Activated CD4-positive, alpha-beta memory T cell treated with anti-CD3 and anti-CD28 coated beads for 36 hours (primary cell): ENCODE results near the gene USF2. TPM values are rescaled to one million over a fixed set of nuclear protein-coding genes. Genes with fewer than 3 reads are reported as not detected.
A peak's percentile ranks its signal among the peaks of the same experiment; 100 is the strongest.

Source experiments
- CTCF ChIA-PET: fragments of 350-600 bp; sonication (Branson Sonifier 250); formaldehyde crosslinking; loops from one replicate; lab custom pipeline; 2021; ENCODE audit warnings: antibody characterized with exemption, inconsistent platforms; lab: Charles Lee
- POLR2A ChIA-PET: fragments of 350-600 bp; sonication (Branson Sonifier 250); formaldehyde crosslinking; loops from one replicate; lab custom pipeline; 2021; ENCODE audit warnings: antibody characterized with exemption; lab: Charles Lee
- DNase-seq: peaks from one replicate; pipeline ENCODE4 v3.0.0-alpha.2; 2020
- H3K27ac Mint-ChIP-seq: one replicate; pipeline ENCODE4 v1.8.0; 2021; ENCODE audit warnings: mixed read lengths
- H3K27me3 Mint-ChIP-seq: one replicate; pipeline ENCODE4 v1.8.0; 2021; ENCODE audit warnings: mixed read lengths
- H3K36me3 Mint-ChIP-seq: one replicate; pipeline ENCODE4 v1.8.0; 2021; ENCODE audit warnings: mixed read lengths
- H3K4me1 Mint-ChIP-seq: one replicate; pipeline ENCODE4 v1.8.0; 2021; ENCODE audit warnings: low read depth, mixed read lengths
- H3K4me3 Mint-ChIP-seq: one replicate; pipeline ENCODE4 v1.8.0; 2021; ENCODE audit warnings: mild to moderate bottlenecking, mixed read lengths
- H3K9me3 Mint-ChIP-seq: one replicate; pipeline ENCODE4 v1.8.0; 2021; ENCODE audit warnings: mixed read lengths
- intact Hi-C: fragments of 100-400 bp; cut with micrococcal nuclease; formaldehyde crosslinking; loops from one replicate; pipeline ENCODE4 v1.15.1; 2023
- total RNA-seq, 2 experiments: library from RNA; stranded (reverse); gene quantifications; one replicate each; pipeline ENCODE4 v1.2.3, GENCODE V29; 2021

The USF2 gene
- total RNA-seq, 2 experiments from 2014 or later: 117 to 121 TPM

DNA sequence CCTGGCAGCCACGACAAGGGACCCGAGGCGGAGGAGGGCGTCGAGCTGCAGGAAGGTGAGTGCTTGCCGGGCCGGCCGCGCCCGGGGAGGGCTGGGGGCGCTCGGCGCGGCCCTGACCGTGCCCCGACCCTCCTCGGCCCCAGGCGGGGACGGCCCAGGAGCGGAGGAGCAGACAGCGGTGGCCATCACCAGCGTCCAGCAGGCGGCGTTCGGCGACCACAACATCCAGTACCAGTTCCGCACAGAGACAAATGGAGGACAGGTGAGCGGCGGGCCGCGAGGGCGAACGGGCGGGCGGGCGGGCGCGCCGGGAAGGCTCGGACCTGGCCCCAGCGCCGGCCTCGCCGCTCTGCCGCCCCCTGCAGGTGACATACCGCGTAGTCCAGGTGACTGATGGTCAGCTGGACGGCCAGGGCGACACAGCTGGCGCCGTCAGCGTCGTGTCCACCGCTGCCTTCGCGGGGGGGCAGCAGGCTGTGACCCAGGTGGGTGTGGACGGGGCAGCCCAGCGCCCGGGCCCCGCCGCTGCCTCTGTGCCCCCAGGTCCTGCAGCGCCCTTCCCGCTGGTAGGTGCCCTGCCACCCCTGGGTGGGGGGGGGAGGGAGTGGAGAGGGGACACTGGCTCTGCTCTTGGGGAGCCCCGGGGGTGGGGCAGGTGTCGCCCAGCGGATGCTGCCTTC is 816 bp downstream of the USF2 start:
- POLR2A ChIA-PET: no interaction called here
- peaks cover 28% of the 10 kb centered on the region for H3K4me1 Mint-ChIP-seq
- H3K36me3 Mint-ChIP-seq: peaks cover 44% of the 10 kb centered on the region
- peak overlapping the region; percentile 74 for H3K27ac Mint-ChIP-seq
- peak; percentile 88 for DNase-seq
- H3K4me3 Mint-ChIP-seq: peak overlapping the region; percentile 56
- H3K27me3 Mint-ChIP-seq: no peaks in the 10 kb centered on the region
- intact Hi-C loops: loop anchor here (1.0 to 5.0 kb wide), 4 partner anchors 21 to 127 kb away; partner anchors contain the start of genes FXYD5 and FXYD7
- no peaks in the 10 kb centered on the region for H3K9me3 Mint-ChIP-seq
- CTCF ChIA-PET: interaction anchor here (0.5 to 2.1 kb wide), 5 partner anchors 115 to 199 kb away, joined by 3 to 9 read pairs (median 4); partner anchors contain the start of gene FXYD5

DNA sequence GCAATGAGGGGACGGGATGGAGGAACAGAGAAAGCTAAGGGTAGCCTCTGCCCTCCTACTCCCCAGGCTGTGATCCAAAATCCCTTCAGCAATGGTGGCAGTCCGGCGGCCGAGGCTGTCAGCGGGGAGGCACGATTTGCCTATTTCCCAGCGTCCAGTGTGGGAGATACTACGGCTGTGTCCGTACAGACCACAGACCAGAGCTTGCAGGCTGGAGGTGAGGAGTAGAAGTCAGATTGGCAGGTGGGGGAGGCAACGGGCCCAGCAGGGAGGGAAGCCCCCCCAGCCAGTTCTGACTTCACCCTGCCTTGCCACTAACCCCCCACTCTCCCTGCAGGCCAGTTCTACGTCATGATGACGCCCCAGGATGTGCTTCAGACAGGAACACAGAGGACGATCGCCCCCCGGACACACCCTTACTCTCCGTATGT is 1.6 kb downstream of the USF2 start:
- Mint-ChIP-seq H3K9me3 (no peaks in the 10 kb centered on the region), H3K27me3 (no peaks in the 10 kb centered on the region), H3K4me3 (peak overlapping the region; percentile 48), H3K27ac (peak overlapping the region; percentile 38), H3K36me3 (peaks cover 51% of the 10 kb centered on the region), H3K4me1 (peaks cover 27% of the 10 kb centered on the region)
- ChIA-PET POLR2A (no interaction called here), CTCF (interaction anchor here (1.0 to 2.1 kb wide), 3 partner anchors 129 to 225 kb away, joined by 3 to 9 read pairs (median 4); no protein-coding TSS in a partner anchor)
- intact Hi-C loops: no loop called here
- no peak for DNase-seq

DNA sequence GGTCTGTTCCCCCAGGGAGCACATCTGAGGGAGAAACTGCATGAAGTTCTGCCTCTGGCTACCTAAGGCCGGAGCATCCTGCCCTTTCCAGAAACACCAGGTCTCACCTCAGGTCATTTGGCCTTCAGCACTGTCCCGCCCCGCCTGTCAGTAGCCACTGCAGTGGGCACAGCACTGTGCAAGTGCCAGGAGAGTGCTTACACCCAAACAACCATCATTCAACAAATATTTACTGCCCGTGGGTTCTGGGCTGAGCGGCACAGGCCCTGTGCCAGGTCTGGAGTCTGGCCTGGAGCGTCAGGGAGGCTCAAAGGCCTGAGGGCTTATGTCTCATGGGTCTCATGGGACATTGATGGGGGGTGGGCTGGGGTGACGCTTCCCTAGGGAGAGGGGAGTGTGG is 2.8 kb downstream of the USF2 start:
- intact Hi-C loops: no loop called here
- no peaks in the 10 kb centered on the region for H3K27me3 Mint-ChIP-seq
- no peaks in the 10 kb centered on the region for H3K9me3 Mint-ChIP-seq
- H3K4me1 Mint-ChIP-seq: peaks cover 16% of the 10 kb centered on the region
- H3K4me3 Mint-ChIP-seq: no peak overlapping the region
- H3K36me3 Mint-ChIP-seq: peaks cover 50% of the 10 kb centered on the region
- CTCF ChIA-PET: interaction anchor here (0.6 kb wide), 1 partner anchor 157 kb away, joined by 3 read pairs; no protein-coding TSS in a partner anchor
- H3K27ac Mint-ChIP-seq: no peak overlapping the region
- POLR2A ChIA-PET: no interaction called here
- no peak for DNase-seq

DNA sequence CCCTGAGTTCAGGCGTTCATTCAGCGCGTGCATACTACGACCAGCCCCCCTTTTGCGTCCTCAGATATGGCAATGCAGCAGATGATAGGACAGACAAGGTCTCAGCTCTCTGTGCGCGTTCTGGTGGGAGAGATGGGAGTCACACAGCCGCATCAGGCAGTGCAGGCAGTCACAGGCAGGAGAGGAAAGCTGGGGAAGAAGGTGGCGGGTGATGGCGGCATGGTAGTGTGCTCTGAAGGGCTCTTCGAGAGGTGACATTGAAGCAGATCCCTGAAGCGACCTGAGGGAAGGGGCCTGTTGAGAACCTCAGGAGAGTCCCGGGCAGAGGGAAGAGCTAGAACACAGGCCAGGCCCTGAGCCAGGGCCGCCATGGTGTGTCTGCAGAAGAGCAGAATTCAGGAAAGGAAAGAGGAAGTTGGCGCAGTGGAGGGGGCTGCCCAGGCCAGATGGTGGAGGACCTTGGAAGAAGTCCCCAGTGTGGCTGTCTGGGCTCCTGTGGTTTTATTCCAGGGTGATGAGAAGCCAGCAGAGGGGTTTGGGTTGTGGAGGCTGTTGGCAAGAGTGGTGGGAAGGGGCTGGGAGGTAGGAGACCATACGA is 3.5 kb downstream of the USF2 start:
- Mint-ChIP-seq H3K4me3 (no peak overlapping the region), H3K27ac (no peak overlapping the region), H3K27me3 (no peaks in the 10 kb centered on the region), H3K9me3 (no peaks in the 10 kb centered on the region), H3K4me1 (peaks cover 16% of the 10 kb centered on the region), H3K36me3 (peaks cover 52% of the 10 kb centered on the region)
- CTCF ChIA-PET: interaction anchor here (0.6 kb wide), 1 partner anchor 158 kb away, joined by 3 read pairs; no protein-coding TSS in a partner anchor
- no peak for DNase-seq
- intact Hi-C loops: no loop called here
- POLR2A ChIA-PET: no interaction called here

DNA sequence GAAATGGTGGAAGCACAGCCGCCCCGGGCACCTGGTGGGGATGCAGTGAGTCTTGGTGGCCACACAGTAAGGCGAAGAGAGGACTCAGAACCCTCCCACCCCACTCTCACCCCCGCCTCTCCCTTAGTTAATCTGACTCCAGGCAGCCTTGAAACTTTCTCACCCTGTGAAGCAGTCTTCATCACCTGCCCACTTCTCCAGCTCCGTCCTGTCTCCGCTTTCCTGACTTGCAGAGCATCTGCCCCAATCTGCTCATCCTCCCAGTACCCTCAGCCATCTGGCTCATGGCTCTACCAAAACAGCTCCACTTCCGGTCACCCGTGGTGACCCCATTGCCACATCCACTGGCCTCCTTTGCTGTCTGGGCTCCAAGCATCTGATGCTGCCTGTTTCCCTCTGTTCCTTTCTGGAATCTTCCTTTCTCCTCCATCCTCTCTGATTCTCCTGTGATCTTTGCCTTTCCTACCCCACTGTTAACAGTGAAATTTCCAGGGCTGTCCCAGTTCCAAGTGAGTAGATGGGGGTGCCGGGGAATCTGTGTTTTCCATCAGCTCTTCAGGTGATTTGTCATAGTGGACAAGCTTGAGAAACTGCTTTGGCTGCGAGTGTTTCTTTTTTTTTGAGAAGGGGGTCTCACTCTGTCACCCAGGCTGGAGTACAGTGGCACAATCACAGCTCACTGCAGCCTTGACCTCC is 4.3 kb downstream of the USF2 start:
- Mint-ChIP-seq H3K4me1 (peaks cover 16% of the 10 kb centered on the region), H3K9me3 (no peaks in the 10 kb centered on the region), H3K36me3 (peaks cover 47% of the 10 kb centered on the region), H3K27ac (no peak overlapping the region), H3K4me3 (no peak overlapping the region), H3K27me3 (no peaks in the 10 kb centered on the region)
- intact Hi-C loops: no loop called here
- ChIA-PET CTCF (no interaction called here), POLR2A (no interaction called here)
- DNase-seq: no peak

DNA sequence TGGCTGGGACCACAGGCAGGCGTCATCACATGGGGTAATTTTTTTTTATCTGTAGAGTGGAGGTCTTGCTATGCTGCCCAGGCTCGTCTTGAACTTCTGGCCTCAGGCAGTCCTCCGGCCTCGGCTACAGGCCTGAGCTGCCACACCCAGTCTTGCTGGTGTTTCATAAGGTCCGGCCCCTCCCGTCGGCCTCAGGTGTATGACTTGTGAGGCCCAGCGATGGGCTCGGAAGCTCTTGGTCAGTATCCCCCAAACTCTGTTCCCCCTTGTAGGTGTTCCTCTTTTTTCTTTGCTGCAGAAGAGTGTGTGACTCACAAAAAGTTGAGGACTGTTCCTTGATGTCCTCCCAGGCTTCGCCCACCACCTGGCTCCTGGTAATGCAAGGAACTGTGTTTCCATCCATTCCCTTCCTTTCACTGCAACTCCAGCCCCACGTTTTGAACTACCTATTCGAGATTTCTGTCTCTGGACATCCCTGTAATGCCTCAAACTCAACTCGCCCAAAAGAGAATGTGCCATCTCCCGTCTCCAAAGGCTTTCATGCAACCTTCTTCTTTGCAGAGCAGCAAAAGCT is 5.0 kb downstream of the USF2 start:
- Mint-ChIP-seq H3K36me3 (peaks cover 47% of the 10 kb centered on the region), H3K27ac (no peak overlapping the region), H3K4me1 (peaks cover 16% of the 10 kb centered on the region), H3K4me3 (no peak overlapping the region), H3K9me3 (no peaks in the 10 kb centered on the region), H3K27me3 (no peaks in the 10 kb centered on the region)
- ChIA-PET CTCF (no interaction called here), POLR2A (no interaction called here)
- no peak for DNase-seq
- intact Hi-C loops: no loop called here

DNA sequence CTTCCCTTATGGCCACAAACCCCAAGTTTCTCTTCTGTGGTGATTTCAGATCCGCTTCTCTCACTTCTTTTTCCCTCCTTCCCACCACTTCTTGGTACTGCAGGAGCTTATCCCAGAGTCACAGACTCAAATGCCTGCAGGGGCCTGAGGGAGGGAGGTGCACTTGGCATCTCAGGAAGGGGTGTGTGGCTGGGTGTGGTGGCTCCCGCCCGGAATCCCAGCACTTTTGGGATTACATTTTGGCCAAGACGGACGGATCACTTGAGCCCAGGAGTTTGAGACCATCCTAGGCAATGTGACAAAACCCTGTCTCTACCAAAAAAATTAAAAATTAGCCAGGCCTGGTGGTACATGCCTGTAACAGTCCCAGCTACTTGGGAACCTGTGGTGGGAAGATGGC is 5.6 kb downstream of the USF2 start:
- H3K9me3 Mint-ChIP-seq: no peaks in the 10 kb centered on the region
- DNase-seq: no peak
- no peak overlapping the region for H3K27ac Mint-ChIP-seq
- peaks cover 16% of the 10 kb centered on the region for H3K4me1 Mint-ChIP-seq
- ChIA-PET POLR2A (interaction anchor here (1.4 to 1.5 kb wide), 2 partner anchors 10 to 195 kb away, joined by 3 to 4 read pairs; no protein-coding TSS in a partner anchor), CTCF (no interaction called here)
- intact Hi-C loops: no loop called here
- no peak overlapping the region for H3K4me3 Mint-ChIP-seq
- peaks cover 47% of the 10 kb centered on the region for H3K36me3 Mint-ChIP-seq
- H3K27me3 Mint-ChIP-seq: no peaks in the 10 kb centered on the region

DNA sequence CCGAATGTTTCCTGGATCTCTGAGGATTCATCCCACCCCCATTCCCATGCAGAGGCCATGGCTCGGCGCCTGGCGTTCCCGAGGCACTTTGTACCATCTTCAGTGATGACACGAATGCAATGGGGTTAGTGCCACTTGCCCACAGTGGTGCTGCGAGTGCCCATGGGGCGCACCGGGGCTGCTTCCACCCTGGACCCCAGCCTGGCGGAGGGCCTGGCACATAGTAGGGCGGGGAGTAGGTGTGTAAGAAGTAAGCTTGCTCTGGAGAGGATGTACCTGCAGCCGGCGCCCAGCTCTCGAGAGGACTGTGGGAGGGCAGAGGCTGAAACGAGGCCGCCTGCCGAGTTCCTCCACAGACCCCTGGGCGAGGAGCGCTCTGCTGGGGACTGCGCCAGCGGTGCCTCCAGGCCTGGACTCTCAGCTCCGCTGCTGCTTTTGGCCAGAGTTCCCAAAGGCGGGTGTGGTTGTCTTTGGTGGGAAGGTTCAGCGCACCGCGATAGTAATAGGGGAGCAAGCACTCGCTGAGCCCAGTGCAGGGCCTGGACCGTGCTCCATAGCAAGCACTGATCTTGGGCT is 8.0 kb downstream of the USF2 start:
- CTCF ChIA-PET: no interaction called here
- no peak for DNase-seq
- intact Hi-C loops: no loop called here
- H3K4me3 Mint-ChIP-seq: no peak overlapping the region
- H3K36me3 Mint-ChIP-seq: peaks cover 36% of the 10 kb centered on the region
- peaks cover 2% of the 10 kb centered on the region for H3K27me3 Mint-ChIP-seq
- H3K27ac Mint-ChIP-seq: no peak overlapping the region
- POLR2A ChIA-PET: no interaction called here
- H3K9me3 Mint-ChIP-seq: no peaks in the 10 kb centered on the region
- H3K4me1 Mint-ChIP-seq: peaks cover 5% of the 10 kb centered on the region

DNA sequence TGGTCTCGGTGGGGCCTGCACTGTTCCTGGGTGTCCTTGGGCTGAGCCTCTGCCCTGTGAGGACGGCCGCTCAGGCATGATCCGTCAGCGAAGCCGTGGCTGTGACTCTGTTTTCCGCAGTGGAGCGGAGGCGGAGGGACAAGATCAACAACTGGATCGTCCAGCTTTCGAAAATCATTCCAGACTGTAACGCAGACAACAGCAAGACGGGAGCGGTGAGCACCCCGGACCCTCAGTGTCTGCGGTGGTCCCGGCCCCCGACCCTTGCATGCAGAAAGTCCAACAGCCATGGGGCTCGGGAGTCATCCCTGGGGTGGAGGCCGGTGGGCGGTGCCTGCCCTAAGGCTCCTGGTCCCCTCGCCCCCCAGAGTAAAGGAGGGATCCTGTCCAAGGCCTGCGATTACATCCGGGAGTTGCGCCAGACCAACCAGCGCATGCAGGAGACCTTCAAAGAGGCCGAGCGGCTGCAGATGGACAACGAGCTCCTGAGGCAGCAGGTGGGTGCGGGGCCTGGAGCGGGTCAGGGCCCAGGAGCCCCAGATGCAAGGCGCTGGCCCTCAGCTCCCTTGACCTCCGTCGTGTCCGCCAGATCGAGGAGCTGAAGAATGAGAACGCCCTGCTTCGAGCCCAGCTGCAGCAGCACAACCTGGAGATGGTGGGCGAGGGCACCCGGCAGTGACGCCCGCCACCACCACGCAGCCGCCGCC is 10.0 kb downstream of the USF2 start:
- no peak overlapping the region for H3K4me3 Mint-ChIP-seq
- intact Hi-C loops: no loop called here
- ChIA-PET POLR2A (no interaction called here), CTCF (interaction anchor here (0.8 to 1.0 kb wide), 2 partner anchors 125 to 216 kb away, joined by 3 read pairs; no protein-coding TSS in a partner anchor)
- H3K9me3 Mint-ChIP-seq: no peaks in the 10 kb centered on the region
- H3K4me1 Mint-ChIP-seq: peaks cover 2% of the 10 kb centered on the region
- DNase-seq: no peak
- no peak overlapping the region for H3K27ac Mint-ChIP-seq
- H3K36me3 Mint-ChIP-seq: peaks cover 25% of the 10 kb centered on the region
- peaks cover 14% of the 10 kb centered on the region for H3K27me3 Mint-ChIP-seq

DNA sequence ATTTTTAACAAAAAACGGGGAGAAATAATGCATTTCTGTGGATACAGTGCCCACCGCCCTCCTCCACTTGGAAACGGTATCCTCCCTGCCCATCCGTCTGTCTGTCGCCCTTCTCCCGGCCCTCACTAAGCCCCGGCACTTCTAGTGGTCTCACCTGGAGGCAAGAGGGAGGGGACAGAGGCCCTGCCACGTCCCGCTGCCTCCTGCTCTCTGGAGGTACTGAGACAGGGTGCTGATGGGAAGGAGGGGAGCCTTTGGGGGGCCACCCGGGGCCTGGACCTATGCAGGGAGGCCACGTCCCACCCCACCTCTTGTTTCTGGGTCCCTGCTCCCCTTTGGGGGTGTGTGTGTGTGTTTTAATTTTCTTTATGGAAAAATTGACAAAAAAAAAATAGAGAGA is 10.6 kb downstream of the USF2 start:
- ChIA-PET CTCF (interaction anchor here (0.8 kb wide), 1 partner anchor 215 kb away, joined by 3 read pairs; no protein-coding TSS in a partner anchor), POLR2A (no interaction called here)
- no peak overlapping the region for H3K4me3 Mint-ChIP-seq
- no peak overlapping the region for H3K27ac Mint-ChIP-seq
- H3K36me3 Mint-ChIP-seq: peaks cover 20% of the 10 kb centered on the region
- peaks cover 2% of the 10 kb centered on the region for H3K4me1 Mint-ChIP-seq
- no peaks in the 10 kb centered on the region for H3K9me3 Mint-ChIP-seq
- H3K27me3 Mint-ChIP-seq: peaks cover 14% of the 10 kb centered on the region
- DNase-seq: no peak
- intact Hi-C loops: no loop called here
